SKM-1 (cell line): ENCODE measurements around the gene TAF7L.

Experiments
- DNase-seq: peaks from one replicate; lab custom pipeline; 2025; ENCODE audit not compliant: unreplicated experiment; lab: John Stamatoyannopoulos, UW

Gene TAF7L

DNA sequence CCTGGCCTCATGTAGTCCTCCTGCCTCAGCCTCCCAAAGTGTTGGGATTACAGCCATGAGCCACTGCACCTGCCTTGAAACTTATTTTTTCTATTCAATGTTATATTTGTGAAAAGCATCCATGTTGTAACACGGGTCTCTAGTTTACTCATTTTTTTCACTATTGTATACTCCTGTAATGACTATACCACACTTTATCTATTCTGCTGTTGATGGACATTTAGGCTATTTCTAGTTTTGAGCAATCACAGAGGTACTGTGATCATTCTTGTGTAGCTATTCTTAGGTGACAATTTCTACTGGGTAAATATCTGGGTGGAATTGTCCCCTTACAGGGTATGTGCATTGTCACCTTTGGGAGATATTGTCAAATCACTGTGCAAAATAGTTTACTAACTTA, 67.9 kb downstream of the TAF7L start:
- no peak for DNase-seq

DNA sequence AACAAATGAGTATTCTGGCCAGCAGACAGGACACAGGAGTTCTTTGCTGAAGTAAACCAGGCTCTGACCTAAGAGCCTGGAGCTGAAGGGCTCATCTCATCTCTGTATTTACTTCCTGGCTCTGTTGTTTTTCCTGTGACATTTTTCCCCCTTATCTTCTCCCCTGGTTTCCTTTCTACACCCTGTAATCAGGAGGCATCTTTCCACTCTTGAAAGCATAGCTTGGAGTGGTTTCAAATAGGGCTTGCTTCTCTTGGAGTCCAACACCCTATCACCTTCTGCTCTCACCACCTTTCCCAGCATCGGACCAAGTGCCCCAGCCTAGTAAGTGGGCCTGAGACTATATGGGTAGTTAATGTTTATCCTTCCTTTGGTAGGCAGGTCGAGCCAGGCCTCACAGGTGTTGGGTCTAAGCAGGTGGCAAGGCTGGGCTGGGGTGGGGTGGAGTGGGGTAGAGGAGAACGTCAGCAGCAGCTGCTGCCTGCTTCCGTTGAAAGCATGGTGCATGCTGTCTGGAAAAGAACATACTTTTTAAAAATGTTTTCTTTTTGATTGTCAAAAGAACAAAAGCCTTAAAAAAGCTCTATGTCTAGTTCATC, 70.4 kb downstream of the TAF7L start:
- no peak for DNase-seq

DNA sequence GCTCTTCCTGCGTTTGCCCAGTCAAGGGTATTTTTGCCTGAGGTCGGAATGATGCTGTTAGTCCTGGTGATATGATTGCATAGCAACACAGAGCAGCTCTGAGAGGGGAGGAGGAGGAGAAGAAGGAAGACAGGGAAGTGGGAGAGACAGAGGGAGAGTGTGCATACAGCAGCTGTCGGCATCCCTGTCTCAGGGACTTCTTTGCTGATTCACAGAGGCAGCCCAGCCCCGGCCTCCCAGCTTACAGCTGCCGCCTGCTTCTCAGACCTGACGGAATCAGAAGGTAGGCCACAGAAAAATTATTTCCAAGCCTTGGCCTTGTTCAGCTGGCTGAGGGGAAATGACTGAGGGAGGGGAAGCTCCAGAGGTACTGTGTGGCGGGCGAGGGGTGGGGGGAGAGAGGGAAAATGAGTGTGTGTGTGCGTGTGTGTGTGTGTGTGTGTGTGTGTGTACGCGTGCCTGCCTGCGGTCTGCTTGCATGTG, 71.2 kb downstream of the TAF7L start:
- no peak for DNase-seq

DNA sequence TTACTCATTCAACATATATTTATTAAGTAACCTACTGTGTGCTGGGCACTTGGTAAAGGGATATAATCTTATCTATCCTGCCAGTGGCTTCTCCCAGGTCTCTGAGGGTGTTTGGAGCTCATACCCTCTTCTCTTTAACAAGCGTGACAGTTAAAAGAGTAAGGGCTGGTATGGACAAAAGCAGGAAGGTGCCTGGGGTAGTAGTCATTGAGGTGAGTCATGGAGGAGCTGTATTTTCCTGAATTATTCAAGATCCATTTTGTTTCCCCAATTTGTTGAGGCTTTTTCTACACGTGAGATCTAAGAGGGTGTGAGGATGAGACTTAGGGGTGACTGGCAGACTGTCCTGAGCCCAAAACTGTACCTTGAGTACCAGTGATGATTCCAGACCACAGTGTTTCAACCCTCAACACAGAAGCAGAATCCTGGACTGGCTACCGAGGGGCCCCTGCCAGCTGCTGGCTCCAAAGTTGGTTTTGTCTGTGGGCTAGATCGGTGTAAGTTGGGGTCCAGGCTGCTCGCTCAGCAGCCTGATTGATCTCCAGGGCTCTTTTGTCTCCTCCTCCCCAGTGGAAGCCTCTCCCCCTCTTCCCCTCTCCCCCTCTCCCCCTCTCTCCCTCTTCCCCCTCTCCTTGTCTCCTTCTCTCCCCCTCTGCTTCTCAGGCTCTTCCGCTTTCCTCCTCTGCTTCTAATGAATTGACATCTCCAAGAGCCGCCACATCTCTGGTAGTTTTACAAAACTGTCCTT, 71.8 kb downstream of the TAF7L start, which contains the start of gene DRP2:
DRP2 (plus strand) TSS at position 671 of the 748 bp plus-strand sequence. CDS start 11,862 bp downstream, outside the sequence.
- no peak for DNase-seq
